Measurements from ENCODE around the gene FOXP1. TPM values are rescaled to one million over a fixed set of nuclear protein-coding genes. Genes with fewer than 3 reads are reported as not detected.

FOXP1 gene
- total and polyA plus RNA-seq, 2 experiments from 2014 or later, result 37.4 to 59.9 TPM

GRCh38 chr3:71132995-71133730 is 450.4 kb downstream of the FOXP1 start:
- WGBS, 2 experiments (ENCODE audit: low coverage in 1 of 2, low lambda C conversion rate in 2 of 2, missing lambda C conversion rate in 2 of 2), result 95 to 96% methylated on average over 8 of the region's 8 CpGs
- no peaks in the 10 kb centered on the region for H3K9me2 ChIP-seq (ENCODE audit: insufficient read depth)
- 0 out of 2 replicates have a peak, but pooled peaks cover 8% of the 10 kb centered on the region for H3K4me1 ChIP-seq (ENCODE audit: insufficient read depth)
- H3F3A ChIP-seq (ENCODE audit: insufficient read depth), result no peaks in the 10 kb centered on the region
- no peaks in the 10 kb centered on the region for H3K9me3 ChIP-seq (ENCODE audit: low read depth)
- TF ChIP-seq EZH2phosphoT487 (IDR thresholded peaks at IDR 0.05; ENCODE audit: insufficient read depth, low read depth) (no peak), EZH2 (IDR thresholded peaks at IDR 0.05; ENCODE audit: insufficient read depth, poor library complexity, severe bottlenecking) (no peak)
- no peak overlapping the region for H3K4me3 ChIP-seq
- H2AFZ ChIP-seq, result no peak overlapping the region
- H3K36me3 ChIP-seq (ENCODE audit: low read depth), result no peaks in the 10 kb centered on the region
- in situ Hi-C loops (cut with MboI), result no loop called here
- H3K27me3 ChIP-seq (replicated peaks; ENCODE audit: insufficient read depth), result no peaks in the 10 kb centered on the region
- no peak overlapping the region for H3K9ac ChIP-seq
- no peak overlapping the region for H3K4me2 ChIP-seq (ENCODE audit: unreplicated experiment)
- no peaks in the 10 kb centered on the region for H3K79me2 ChIP-seq (ENCODE audit: insufficient read depth)
- H3K27ac ChIP-seq, result no peak overlapping the region
- DNase-seq, result no peak
- no peaks in the 10 kb centered on the region for H4K20me1 ChIP-seq (ENCODE audit: insufficient read depth)

GRCh38 chr3:71131375-71132314 is 451.9 kb downstream of the FOXP1 start:
- Histone ChIP-seq H3K79me2 (ENCODE audit: insufficient read depth) (no peaks in the 10 kb centered on the region), H3K27me3 (replicated peaks; ENCODE audit: insufficient read depth) (no peaks in the 10 kb centered on the region), H3K4me2 (ENCODE audit: unreplicated experiment) (no peak overlapping the region), H3K9me2 (ENCODE audit: insufficient read depth) (no peaks in the 10 kb centered on the region), H3K9ac (no peak overlapping the region), H2AFZ (no peak overlapping the region), H3F3A (ENCODE audit: insufficient read depth) (no peaks in the 10 kb centered on the region), H4K20me1 (ENCODE audit: insufficient read depth) (no peaks in the 10 kb centered on the region), H3K9me3 (ENCODE audit: low read depth) (no peaks in the 10 kb centered on the region), H3K36me3 (ENCODE audit: low read depth) (no peaks in the 10 kb centered on the region), H3K4me3 (no peak overlapping the region), H3K4me1 (ENCODE audit: insufficient read depth) (0 out of 2 replicates have a peak, but pooled peaks cover 8% of the 10 kb centered on the region), H3K27ac (no peak overlapping the region)
- TF ChIP-seq EZH2phosphoT487 (IDR thresholded peaks at IDR 0.05; ENCODE audit: insufficient read depth, low read depth) (no peak), EZH2 (IDR thresholded peaks at IDR 0.05; ENCODE audit: insufficient read depth, poor library complexity, severe bottlenecking) (no peak)
- WGBS, 2 experiments (ENCODE audit: low coverage in 1 of 2, low lambda C conversion rate in 2 of 2, missing lambda C conversion rate in 2 of 2), result 68 to 72% methylated on average over 10 of the region's 10 CpGs
- DNase-seq, result no peak
- in situ Hi-C loops (cut with MboI), result no loop called here

- peak; percentile 41 for DNase-seq
- Histone ChIP-seq H3K27ac (peak overlapping the region; percentile 34; the same call in 1 of the 2 replicates), H3K9me3 (ENCODE audit: low read depth) (no peaks in the 10 kb centered on the region), H3K4me2 (ENCODE audit: unreplicated experiment) (peak overlapping the region; percentile 3), H3K36me3 (ENCODE audit: low read depth) (no peaks in the 10 kb centered on the region), H2AFZ (0 out of 2 replicates have a peak overlapping the region, but pooled peaks have one; percentile 0), H3F3A (ENCODE audit: insufficient read depth) (no peaks in the 10 kb centered on the region), H3K79me2 (ENCODE audit: insufficient read depth) (no peaks in the 10 kb centered on the region), H3K9ac (peak overlapping the region; percentile 37), H3K9me2 (ENCODE audit: insufficient read depth) (no peaks in the 10 kb centered on the region), H3K4me3 (0 out of 2 replicates have a peak overlapping the region, but pooled peaks have one; percentile 8), H3K4me1 (ENCODE audit: insufficient read depth) (0 out of 2 replicates have a peak, but pooled peaks cover 8% of the 10 kb centered on the region), H3K27me3 (replicated peaks; ENCODE audit: insufficient read depth) (no peaks in the 10 kb centered on the region), H4K20me1 (ENCODE audit: insufficient read depth) (no peaks in the 10 kb centered on the region)
- in situ Hi-C loops (cut with MboI), result no loop called here
- WGBS, 2 experiments (ENCODE audit: low coverage in 1 of 2, low lambda C conversion rate in 2 of 2, missing lambda C conversion rate in 2 of 2), result 92 to 94% methylated on average over 19 of the region's 19 CpGs
- no peak for TF ChIP-seq EZH2 (IDR thresholded peaks at IDR 0.05; ENCODE audit: insufficient read depth, poor library complexity, severe bottlenecking)
- TF ChIP-seq EZH2phosphoT487 (IDR thresholded peaks at IDR 0.05; ENCODE audit: insufficient read depth, low read depth), result no peak
Observed at GRCh38 chr3:71130471-71131374, 452.8 kb downstream of the FOXP1 start.
